NCI-H748 (cell line): ENCODE measurements around the gene ADNP.
"Not testable (repeated sequence)": the region's sequence is repeated elsewhere in the genome, so short reads cannot be mapped to it uniquely, and the experiment has no call there.

Source experiments
- DNase-seq: peaks from one replicate; lab custom pipeline; 2025; ENCODE audit not compliant: unreplicated experiment; lab: John Stamatoyannopoulos, UW

Gene ADNP

DNA sequence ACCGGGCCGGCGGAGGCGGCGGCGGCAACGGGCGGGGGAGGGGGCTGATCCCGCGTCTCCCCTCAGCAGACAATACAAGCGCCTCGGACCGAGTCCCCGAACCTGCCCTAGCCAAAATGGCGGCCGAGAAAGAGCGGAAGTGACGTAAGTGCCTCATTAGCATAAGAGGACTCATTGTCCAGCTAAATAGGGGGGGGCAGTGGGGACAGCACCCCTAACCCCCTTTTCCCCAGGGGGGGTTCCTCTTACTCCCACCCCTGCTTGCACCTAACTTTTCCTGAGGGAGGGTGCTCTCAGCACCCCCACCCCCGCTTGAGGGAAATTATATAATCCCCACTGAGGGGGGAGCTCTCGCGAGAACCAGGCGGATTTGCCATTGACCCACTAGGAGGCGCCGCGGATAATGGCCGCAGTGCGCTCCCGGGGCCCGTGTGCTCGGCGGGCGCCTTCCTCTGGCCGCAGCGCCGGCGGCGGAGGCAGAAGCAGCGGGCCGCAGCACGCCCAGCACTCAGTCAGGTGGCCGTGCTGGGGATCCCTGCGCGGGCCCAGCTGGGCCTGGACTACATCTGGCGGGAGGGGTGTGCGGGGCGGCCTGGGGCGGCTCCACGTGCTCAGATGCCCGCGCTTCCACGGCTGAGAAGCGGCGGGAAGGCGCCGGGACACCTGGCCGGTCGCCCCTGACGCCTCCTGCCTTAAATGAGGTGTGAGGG is at the start of gene ADNP:
TSS of gene ADNP (minus strand) at position 132 of the 710 bp plus-strand sequence. CDS start 27,441 bp downstream, outside the sequence.
- peak; percentile 92 for DNase-seq

DNA sequence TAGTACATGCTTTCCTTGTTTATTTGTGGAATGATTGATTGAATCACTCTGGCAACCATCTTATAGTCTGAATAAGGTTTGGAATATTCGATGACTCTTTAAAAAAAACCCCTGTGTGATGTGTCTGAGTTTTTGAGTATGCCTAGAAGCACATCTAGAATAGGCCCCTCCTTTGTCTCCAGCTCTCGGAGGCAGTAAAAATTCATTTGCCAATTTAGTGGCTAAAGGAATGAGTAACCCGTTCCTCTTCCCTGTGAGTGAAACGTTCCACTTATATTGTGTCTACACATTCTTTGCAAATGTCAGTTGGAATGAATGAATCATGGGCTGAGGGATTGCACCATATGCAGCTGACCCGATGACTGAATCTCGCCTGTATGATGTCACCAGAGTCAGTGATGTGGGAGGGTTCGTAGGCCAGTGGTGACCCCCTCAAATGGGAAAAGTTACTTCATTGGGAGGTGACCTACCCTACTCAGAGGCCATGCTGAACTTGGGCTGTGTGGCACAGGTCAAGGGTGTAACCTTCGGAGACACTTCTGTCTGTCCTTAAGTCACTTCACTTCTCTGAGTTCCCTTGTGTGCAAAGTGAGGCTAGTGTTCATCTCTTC is 48.9 kb upstream of the ADNP start:
- no peak for DNase-seq

DNA sequence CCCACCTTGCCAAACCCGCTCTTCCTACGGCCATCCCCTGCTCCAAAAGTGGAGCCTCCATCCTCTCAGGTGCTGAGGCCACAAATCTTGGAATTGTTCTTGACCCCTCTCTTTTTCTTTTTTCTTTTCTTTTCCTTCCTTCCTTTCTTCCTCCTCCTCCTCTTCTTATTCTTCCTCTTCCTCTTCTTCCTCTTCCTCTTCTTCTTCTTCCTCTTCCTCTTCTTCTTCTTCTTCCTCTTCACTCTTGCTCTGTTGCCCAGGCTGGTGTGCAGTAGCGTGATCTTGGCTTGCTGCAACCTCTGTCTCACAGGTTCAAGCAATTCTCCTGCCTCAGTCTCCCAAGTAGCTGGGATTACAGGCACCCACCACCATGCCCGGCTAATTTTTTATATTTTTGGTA is 47.3 kb upstream of the ADNP start:
- DNase-seq: not testable (repeated sequence)

DNA sequence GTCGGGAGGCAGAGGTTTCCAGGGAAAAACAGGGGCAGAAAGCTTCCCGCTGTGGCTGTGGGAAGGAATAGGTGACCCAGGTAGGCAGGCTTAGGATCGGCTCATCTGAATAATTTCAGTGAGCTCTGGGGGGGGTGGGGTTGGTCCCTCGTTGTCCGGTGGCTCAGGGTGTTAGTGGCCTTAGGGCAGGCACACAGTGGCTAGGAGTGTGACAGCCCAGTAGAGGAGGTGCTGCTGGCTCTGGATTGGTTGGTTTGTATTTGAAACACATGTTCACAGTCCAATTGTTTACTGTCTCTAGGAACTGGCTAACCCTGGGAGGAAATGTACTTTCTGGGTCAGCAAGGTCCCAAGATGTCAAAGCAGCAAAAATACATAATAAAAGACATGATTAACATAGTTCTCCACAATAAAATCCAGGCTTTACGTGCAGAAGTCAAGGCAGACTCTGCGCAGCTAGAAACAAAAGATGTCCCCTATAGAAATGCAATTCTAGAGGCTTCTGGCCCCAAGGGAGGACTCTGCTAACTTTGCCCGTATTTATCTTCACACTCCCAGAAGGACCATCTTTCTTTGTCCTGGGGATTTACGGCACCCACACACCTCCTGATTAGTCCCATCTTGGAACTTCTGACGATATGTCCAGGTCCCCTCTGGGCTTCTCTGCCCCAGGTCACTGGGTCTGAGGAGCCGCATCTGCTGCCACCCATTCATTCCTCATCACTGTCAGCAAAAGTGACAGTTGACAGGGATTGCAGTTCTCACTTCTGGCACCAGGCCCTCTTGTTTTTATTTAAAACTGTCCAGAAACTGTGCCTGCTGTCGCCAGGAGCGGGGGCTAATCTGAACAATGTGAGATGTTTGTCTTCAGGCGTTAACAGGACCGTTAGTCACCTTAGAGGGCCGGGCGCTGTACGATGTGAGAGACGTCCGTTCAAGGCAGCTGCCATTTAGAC is 46.1 kb upstream of the ADNP start:
- no peak for DNase-seq

DNA sequence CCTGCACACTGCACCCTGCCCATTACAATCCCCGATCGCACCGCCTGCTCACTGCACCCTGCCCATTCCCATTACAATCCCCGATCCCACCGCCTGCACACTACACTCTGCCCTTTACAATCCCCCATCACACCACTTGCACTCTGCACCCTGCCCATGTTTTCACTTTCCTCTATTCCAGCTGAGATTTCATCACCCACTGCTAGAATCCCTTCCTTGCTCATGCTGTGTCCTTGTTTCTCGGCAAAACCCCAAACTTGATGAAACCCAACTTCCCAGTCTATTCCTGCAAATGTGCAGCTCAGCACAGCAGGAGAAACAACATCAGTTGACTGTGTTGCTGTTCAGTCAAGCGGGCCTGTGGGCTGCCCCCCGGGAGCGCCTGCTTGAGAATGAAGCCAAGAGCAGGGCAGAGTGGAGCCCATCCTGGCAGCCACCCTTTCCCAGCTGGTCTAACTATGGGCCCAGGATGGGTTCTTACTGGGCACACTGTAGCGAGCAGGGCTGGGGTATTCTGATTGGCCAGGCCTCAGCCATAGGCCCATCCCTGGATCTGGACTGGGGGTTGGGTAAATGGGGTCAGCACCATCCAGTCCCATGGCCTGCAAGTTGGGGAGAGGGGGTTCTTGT is 44.6 kb upstream of the ADNP start:
- no peak for DNase-seq

DNA sequence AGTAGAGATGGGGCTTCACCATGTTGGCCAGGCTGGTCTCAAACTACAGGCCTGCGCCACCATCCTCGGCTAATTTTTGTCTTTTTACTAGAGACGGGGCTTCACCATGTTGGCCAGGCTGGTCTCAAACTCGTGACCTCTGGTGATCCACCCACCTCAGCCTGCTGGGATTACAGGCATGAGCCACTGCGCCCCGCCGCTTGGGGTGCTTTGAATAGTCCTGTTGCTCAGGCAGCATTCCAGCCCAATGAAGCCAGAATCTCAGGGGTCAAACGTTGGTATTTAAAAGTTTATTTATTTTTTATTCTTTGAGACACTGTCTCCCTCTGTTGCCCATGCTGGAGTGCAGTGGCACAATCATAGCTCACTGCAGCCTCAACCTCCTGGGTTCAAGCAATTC is 38.7 kb upstream of the ADNP start:
- no peak for DNase-seq

DNA sequence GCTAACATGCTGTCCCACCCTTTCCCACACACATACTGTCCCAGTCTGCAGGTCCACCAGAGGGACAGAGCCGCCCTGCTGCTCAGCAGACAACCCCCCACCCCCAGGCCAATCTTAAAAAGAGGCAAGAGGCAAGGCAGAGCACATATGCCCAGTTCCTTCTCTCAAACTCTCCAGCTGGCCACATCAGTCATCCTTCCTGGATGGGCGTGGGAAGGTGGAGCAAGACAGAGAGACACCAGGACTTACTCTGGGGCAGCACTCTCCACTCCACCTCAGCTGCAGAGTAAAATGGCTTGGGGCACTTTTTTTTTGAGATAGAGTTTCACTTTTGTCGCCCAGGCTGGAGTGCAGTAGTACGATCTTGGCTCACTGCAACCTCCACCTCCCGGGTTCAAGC is 38.2 kb upstream of the ADNP start:
- no peak for DNase-seq

DNA sequence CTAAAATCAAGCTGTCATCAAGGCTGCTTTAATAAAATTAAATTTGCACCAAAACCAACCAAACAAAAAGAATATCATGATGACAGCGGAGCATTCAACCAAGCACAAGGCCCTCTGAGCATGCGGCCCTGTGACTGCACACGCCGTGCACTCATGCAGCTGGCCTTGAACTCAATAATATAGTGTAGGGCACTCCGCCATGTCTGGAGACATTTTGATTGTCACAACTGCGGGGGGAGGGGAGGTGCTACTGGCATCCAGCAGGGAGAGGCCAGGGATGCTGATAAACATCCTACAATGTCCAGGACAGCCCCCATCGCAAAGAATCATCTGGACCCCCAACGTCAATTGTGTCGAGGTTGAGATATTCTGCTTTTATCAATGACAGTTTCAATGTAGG is 37.1 kb upstream of the ADNP start:
- DNase-seq: no peak

DNA sequence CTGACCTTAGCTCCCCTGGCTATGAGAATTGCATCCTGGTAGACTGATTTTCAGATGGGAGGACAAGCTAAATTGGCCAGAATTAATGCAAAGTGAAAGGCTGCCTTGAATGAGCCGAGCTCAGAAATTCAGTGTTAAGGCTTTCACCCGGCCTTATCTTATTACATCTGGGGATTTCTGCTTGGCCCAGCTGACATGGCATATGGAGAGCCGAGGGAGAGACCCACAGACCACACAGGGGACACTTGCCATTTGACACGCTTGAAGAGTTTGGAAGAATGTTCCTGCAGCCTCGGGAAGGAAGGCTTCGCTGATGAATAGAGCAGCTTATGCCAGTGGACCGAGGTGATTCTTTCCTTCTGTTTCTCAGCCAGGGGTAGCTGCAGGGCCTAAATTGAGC is 36.3 kb upstream of the ADNP start:
- no peak for DNase-seq

DNA sequence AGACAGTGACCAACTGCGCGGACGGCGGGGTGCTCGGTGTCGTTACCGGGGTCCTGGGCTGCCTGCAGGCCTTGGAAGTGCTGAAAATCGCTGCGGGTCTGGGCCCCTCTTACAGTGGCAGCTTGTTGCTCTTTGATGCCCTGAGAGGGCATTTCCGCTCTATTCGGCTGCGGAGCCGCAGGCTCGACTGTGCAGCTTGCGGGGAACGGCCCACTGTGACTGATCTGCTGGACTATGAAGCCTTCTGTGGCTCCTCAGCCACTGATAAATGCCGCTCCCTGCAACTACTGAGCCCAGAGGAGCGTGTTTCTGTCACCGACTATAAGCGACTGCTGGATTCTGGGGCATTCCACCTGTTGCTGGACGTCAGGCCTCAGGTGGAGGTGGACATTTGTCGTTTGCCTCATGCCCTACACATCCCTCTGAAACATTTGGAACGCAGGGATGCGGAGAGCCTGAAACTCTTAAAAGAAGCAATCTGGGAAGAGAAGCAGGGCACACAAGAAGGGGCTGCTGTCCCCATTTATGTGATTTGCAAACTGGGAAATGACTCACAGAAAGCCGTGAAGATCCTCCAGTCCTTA is 28.4 kb upstream of the ADNP start:
- DNase-seq: no peak

DNA sequence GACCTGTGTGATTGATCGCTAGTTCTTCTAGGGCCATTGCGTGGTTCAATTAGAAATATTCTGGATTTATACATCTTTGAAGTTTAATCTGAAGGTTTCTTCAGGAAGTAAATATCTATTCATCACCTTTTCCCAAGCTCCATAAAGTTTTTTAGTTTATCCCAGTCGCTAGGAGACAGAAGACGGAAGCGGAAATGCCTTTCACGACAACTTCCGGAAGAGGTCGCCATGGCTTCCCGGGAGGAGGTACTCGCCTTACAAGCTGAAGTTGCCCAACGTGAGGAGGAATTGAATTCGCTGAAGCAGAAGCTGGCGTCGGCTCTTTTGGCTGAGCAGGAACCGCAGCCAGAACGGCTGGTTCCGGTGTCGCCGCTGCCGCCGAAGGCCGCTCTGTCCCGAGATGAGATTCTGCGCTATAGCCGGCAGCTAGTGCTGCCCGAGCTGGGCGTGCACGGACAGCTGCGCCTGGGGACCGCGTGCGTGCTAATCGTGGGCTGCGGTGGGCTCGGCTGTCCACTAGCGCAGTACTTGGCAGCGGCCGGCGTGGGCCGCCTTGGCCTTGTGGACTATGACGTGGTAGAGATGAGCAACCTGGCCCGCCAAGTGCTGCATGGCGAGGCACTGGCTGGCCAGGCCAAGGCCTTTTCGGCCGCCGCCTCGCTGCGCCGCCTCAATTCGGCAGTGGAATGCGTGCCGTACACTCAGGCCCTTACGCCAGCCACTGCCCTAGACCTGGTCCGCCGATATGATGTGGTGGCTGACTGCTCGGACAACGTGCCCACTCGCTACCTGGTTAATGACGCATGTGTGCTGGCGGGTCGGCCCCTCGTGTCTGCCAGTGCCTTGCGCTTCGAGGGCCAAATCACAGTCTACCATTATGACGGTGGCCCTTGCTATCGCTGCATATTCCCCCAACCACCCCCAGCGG is 27.6 kb upstream of the ADNP start, which contains the start of gene MOCS3:
TSS of gene MOCS3 (plus strand) at position 204 of the 928 bp plus-strand sequence. CDS start at position 229, 25 bp downstream.
- DNase-seq: peak; percentile 88

DNA sequence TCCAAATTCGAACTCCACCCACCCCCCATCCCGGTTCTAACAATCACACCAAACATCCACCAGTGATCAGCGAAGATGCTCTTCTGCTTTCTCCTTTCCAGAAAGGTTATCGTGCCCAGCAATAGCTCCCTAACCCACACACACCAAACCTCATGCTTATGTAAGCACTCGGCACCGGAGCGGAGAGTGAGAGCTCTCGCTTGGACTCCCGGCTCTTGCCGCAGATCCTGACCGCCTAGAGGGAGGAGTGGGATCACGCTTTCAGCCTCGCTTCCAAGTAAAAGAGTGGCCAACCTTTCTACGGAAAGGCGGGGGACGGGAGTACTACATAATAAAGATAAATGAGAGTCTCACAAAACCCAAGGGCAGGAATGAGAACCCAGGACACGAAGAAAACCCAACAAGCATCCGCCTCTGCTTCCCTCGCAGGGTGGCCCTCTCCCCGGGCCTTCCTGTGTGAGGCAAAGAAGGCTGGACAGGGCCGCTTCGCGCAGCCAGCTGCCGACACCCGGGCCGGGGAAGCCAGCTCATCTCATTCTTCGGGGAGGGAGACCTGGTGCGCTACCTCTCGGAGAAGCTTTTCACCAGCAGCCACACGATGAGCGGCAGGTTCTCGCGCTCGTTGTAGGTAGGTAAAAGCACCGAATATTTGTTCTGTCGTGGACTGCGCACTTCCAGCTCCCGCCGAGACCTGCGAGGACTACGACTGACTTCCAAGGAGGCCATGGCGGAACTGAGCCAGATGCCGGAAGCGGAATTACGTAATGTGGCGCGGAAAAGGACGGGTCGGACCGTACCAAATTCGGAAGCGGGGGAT is 26.8 kb upstream of the ADNP start, which contains the start of gene DPM1:
TSS of gene DPM1 (minus strand) at position 735 of the 817 bp plus-strand sequence. CDS start at position 726, 9 bp downstream.
- peak; percentile 88 for DNase-seq

DNA sequence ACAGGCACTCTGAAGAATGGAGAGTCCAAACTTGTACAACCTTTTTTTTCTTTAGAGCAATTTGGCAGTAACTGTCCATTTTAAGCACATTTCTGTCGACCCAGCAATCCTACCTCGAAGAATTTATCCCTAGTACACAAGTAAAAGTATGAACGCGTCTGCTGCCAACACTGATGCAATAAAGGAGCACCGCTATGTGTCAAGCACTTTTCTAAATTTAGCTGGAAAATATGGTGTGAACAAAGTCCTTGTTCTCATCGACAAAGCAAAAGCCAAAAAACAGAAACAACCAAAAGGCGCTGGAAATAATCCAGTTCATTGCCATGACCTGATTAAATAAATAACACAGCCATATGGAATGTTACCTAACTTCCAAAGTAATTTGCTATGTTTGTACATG is 26.0 kb upstream of the ADNP start:
- DNase-seq: no peak

DNA sequence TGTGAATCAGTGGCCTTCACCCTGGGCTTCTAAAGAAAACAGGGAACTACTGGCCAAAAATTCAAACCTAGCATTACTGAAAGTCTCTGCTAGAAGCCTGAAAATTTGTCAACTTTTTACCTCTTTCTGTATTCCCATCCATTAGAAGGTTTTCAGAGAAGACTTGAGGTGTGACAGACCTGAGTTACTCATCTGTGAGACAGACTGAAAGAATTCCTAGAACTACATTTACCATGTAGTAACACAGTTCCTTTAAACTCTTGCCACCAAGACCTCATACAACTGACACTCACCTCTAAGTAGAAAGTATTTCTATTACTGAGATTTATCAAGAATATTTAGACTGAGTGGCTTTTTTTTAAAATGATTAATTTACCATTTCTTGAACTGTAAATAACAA is 22.6 kb upstream of the ADNP start:
- DNase-seq: no peak

DNA sequence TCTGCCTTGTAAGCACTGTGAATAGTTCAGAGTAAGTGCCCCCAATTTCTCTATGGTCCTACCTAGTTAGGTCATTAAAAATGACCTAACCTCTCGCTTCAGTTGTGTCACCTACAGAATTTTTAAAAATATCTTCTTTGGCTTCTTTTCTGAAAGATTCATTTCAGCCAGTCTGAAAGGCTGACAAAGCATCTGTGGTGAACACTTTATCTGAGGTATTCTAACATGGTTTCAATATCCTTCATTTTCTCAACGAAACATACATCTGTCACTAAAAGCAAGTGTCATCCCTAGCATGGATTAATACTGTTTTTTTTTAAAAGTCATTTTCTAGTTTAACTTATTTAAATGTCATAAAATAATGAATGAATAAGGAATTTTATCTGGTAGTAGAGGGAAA is 22.0 kb upstream of the ADNP start:
- DNase-seq: no peak

DNA sequence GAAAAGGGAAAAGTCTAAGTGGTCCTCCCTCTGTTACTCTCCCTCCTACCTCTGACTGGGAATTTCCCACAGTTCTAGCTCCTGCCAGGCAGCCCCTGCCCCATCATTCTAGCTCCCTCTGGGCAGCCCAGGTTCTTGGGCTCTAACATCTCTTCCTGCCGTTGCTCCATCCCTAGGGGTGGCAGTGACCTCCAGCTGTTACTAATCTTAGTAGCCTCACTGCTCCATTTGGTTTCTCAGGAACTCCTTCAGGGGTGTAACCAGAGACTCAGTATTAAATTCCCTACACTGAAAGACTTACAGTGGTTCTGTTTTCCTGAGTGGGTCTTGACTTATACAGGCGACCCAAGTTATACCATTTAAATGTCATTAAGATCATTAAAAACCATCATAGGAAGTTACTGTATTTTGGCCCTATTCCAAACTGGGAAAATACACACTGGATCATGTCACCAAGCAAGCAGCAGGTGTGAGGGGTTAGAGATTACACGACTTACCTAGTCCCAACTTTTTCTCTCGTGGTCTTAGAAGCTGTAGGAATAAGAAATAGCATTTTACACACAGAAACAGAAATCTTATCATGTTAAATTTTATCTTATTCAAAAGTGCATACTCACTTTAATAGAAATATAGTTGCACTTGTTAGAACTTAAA is 17.0 kb upstream of the ADNP start:
- DNase-seq: no peak

DNA sequence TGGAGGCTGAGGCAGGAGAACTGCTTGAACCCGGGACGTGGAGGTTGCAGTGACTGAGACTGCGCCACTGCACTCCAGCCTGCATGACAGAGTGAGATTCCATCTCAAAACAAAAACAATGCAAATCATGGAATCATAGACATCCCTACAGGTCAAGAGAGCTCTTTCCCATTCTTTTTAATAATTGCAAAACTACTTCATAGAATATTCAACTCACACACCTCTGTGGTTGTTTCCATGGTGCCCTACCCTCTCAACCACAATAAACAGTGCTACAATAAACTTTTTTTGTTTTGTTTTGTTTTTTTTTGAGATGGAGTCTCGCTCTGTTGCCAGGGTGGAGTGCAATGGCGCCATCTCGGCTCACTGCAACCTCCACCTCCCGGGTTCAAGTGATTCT is 11.8 kb upstream of the ADNP start:
- DNase-seq: no peak

DNA sequence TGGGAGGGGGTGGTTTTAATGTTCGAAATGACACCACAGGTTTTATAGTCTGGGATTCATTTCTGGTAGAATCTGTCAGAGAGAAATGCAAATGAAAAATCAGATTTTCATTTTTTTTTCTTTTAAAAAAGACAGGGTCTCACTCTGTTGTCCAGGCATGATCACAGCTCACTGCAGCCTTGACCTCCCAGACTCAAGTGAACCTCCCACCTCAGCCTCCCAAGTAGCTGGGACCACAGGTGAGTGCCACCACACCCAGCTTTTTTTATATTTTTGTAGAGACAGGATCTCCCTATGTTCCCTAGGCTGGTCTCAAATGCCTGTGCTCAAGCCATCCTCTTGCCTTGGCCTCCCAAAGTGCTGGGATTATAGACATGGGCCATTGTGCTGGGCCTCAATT is 2.4 kb upstream of the ADNP start:
- DNase-seq: no peak
